Measurements from ENCODE around the gene C10orf62. TPM values are rescaled to one million over a fixed set of nuclear protein-coding genes. Genes with fewer than 3 reads are reported as not detected.
A peak's percentile ranks its signal among the peaks of the same experiment; 100 is the strongest.

The C10orf62 gene
- total and polyA plus RNA-seq, 9 of the 15 experiments (the other 6 are each of a cell fraction or from before 2014, with no cell fraction given): not detected

GRCh38 chr10:97627731-97628130, 38.2 kb downstream of the C10orf62 start (continued):
- TF ChIP-seq RBBP5 (IDR thresholded peaks at IDR 0.05; ENCODE audit: borderline replicate concordance, insufficient read depth, low read length, poor library complexity, severe bottlenecking) (no peak), MYC (IDR thresholded peaks at IDR 0.05; ENCODE audit: low read depth, low read length) (no peak), MYC (CRISPR knock-in tag; IDR thresholded peaks at IDR 0.05; ENCODE audit: borderline replicate concordance, low read depth) (no peak), MTF1 (CRISPR knock-in tag; IDR thresholded peaks at IDR 0.05; ENCODE audit: borderline replicate concordance) (peak; percentile 34; the same call in 1 of the 2 replicates), ZNF318 (IDR thresholded peaks at IDR 0.05; ENCODE audit: borderline replicate concordance in 1 of 2, low read depth in 1 of 2) (no peak), COPS2 (conservative IDR thresholded peaks at IDR 0.05) (no peak), SMARCA4 (IDR thresholded peaks at IDR 0.05) (no peak), ZFPM2 (CRISPR knock-in tag; IDR thresholded peaks at IDR 0.05) (no peak), ZNF445 (CRISPR knock-in tag; IDR thresholded peaks at IDR 0.05; ENCODE audit: low read depth) (no peak), SIN3A (IDR thresholded peaks at IDR 0.05; ENCODE audit: borderline replicate concordance in 2 of 2, control insufficient read depth in 1 of 2, low read depth in 2 of 2, low read length in 2 of 2) (no peak), SRSF3 (IDR thresholded peaks at IDR 0.05; ENCODE audit: insufficient read depth, low read length) (no peak), HSF4 (CRISPR knock-in tag; IDR thresholded peaks at IDR 0.05; ENCODE audit: borderline replicate concordance) (peak; percentile 76; the same call in 1 of the 2 replicates), RBM15 (IDR thresholded peaks at IDR 0.05; ENCODE audit: insufficient read depth, low read length) (no peak), IFI16 (CRISPR knock-in tag; IDR thresholded peaks at IDR 0.05) (no peak), ZNF197 (CRISPR knock-in tag; IDR thresholded peaks at IDR 0.05; ENCODE audit: low read depth) (peak; percentile 44; the same call in 1 of the 2 replicates), HNRNPH1 (optimal IDR thresholded peaks at IDR 0.05; ENCODE audit: low read depth, low read length) (no peak), PRPF4 (IDR thresholded peaks at IDR 0.05; ENCODE audit: insufficient read depth, low read depth, low read length, poor library complexity, severe bottlenecking) (no peak), ZNF24 (IDR thresholded peaks at IDR 0.05) (no peak), ZNF408 (CRISPR knock-in tag; IDR thresholded peaks at IDR 0.05; ENCODE audit: low read depth) (no peak), ARID1B (IDR thresholded peaks at IDR 0.05) (peak; percentile 17; the same call in 1 of the 2 replicates), ZNF586 (CRISPR knock-in tag; conservative IDR thresholded peaks at IDR 0.05) (no peak), NR2C1 (IDR thresholded peaks at IDR 0.05) (no peak), NR2C1 (tag; IDR thresholded peaks at IDR 0.05) (peak; percentile 54; the same call in 1 of the 2 replicates)

Data from K562 (cell line).